IPS-18a (cell line): ENCODE data around the gene ARSJ.

Source experiments
- H3K27ac ChIP-seq: one replicate; pipeline ENCODE4 v1.5.1; 2013; ENCODE audit warnings: low read length
- H3K27me3 ChIP-seq: one replicate; pipeline ENCODE4 v1.6.1; 2013; ENCODE audit warnings: mild to moderate bottlenecking, low read length; ENCODE audit not compliant: control insufficient read depth, insufficient read depth
- H3K36me3 ChIP-seq: one replicate; pipeline ENCODE4 v1.6.1; 2013; ENCODE audit warnings: low read depth, low read length; ENCODE audit not compliant: control insufficient read depth
- H3K4me1 ChIP-seq: one replicate; pipeline ENCODE4 v1.6.1; 2013; ENCODE audit warnings: low read depth, low read length; ENCODE audit not compliant: control insufficient read depth
- H3K4me3 ChIP-seq: one replicate; pipeline ENCODE4 v1.5.1; 2013; ENCODE audit warnings: low read length
- H3K9ac ChIP-seq: one replicate; pipeline ENCODE4 v1.6.1; 2013; ENCODE audit warnings: mild to moderate bottlenecking, low read length, moderate library complexity
- H3K9me3 ChIP-seq: one replicate; pipeline ENCODE4 v1.6.1; 2013; ENCODE audit warnings: low read depth, low read length; ENCODE audit not compliant: control insufficient read depth

Gene ARSJ

DNA sequence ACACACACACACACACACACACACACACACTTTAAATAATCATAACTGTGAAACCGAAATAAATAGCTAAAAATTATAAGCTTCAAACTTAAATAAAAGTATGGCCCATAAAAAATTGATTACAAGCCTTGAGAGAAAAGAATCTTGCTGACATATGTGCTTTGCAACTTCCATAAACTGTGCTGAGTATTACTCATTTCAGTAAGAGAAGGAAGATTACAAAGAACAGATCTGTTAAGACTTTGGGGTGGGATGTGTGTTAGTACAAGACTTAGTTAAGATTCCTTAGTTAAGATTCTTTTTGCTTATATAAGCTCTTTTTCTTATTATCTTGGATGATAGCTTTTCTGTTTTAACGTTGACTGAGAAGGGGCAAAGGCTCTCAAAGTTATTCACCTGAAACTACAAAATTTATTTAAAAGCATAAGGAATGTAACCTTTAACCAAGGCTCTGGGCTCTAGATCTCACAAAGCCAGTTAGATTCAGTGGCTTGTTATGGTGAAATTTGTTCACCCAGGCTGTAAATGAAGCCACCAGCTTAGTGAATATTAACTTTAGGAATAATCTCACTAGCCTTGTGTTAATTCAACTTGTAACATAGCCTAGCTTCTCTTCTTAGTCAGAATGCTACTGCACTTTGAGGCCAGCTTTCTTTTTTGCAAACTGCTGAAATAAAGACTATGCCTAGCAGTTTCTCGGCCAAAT, 58.2 kb downstream of the ARSJ start:
- Histone ChIP-seq H3K4me1 (peaks cover 5% of the 10 kb centered on the region), H3K9ac (no peak overlapping the region), H3K27me3 (no peaks in the 10 kb centered on the region), H3K36me3 (no peaks in the 10 kb centered on the region), H3K9me3 (no peaks in the 10 kb centered on the region), H3K27ac (no peak overlapping the region), H3K4me3 (no peak overlapping the region)

DNA sequence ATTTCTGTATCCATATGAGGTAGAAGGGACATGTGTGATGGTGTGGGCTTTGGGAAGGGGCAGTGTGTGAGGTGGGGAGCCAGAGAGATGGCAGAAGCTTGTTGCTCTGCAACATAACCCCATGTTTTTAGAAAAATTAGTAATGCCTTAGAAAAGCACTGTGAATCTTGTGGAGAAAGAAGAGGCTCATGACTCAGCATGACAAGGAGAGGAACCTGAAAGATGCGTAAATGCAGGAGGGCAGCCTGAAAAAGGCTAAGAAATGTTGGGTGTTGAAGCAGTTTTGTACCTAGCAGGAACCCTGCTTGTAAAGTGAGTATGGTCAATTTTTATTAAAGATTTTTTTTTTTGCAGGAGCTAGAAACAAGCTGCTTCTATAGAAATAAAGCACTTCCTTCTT, 59.8 kb downstream of the ARSJ start:
- peaks cover 5% of the 10 kb centered on the region for H3K4me1 ChIP-seq
- H3K27me3 ChIP-seq = no peaks in the 10 kb centered on the region
- H3K27ac ChIP-seq = no peak overlapping the region
- no peaks in the 10 kb centered on the region for H3K36me3 ChIP-seq
- no peaks in the 10 kb centered on the region for H3K9me3 ChIP-seq
- H3K9ac ChIP-seq = no peak overlapping the region
- H3K4me3 ChIP-seq = no peak overlapping the region

DNA sequence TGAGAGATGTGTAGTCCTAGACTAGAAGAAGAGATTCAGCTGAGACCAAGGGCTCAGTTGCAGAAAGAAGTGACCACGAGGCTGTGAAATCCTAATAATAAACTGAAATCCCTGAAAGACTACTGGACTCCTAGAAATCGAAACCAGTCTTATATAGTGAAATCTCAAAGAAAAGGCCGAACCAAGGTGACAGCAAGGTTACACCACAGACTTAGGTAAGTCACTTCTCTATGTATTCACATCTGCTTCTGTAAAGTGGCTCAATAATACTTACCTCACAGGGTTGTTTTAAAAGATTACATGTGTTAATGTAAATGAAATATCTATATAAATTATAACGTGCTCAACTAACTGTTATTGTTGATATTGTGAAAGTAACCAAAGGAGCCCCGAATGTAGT, 60.3 kb downstream of the ARSJ start:
- Histone ChIP-seq H3K27me3 (no peaks in the 10 kb centered on the region), H3K27ac (no peak overlapping the region), H3K9me3 (no peaks in the 10 kb centered on the region), H3K9ac (no peak overlapping the region), H3K36me3 (no peaks in the 10 kb centered on the region), H3K4me3 (no peak overlapping the region), H3K4me1 (peaks cover 5% of the 10 kb centered on the region)

DNA sequence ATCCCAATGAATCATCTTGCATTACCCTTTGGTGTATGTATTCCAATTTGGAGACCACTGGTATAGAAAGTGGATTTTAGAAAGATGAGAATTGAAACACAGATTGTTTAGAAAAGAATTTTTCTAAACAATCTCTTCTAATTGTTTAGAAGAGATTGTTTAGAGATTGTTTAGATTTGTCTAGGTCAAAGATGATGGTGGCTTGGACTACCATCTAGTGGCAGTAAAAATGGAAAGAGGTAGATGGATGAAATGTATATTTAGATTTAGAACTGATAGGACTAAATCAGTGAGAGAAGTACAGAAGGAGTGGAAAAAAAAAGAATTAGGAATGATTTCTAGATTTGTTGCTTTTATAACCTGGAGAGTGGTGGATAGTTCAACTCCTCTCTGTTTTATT, 70.6 kb downstream of the ARSJ start:
- Histone ChIP-seq H3K27ac (no peak overlapping the region), H3K9ac (no peak overlapping the region), H3K36me3 (no peaks in the 10 kb centered on the region), H3K27me3 (no peaks in the 10 kb centered on the region), H3K4me1 (no peaks in the 10 kb centered on the region), H3K4me3 (no peak overlapping the region), H3K9me3 (no peaks in the 10 kb centered on the region)

DNA sequence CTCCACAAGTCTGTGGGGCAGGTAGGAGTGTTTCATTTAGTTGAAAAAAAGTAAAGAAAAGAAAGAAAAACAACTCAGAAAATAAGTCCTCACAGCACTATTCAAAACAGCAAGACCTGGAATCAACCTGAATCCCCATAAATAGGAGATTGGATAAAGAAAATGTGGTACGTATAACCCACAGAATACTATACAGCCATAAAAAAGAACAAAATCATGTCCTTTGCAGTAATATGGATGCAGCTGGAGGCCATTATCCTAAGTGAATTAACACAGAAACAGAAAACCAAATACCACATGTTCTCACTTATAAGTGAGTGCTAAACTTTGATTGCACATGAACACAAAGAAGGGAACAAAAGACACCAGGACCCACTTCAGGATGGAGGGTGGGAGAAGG, 71.9 kb downstream of the ARSJ start:
- Histone ChIP-seq H3K4me1 (no peaks in the 10 kb centered on the region), H3K4me3 (no peak overlapping the region), H3K36me3 (no peaks in the 10 kb centered on the region), H3K9ac (no peak overlapping the region), H3K9me3 (no peaks in the 10 kb centered on the region), H3K27ac (no peak overlapping the region), H3K27me3 (no peaks in the 10 kb centered on the region)

DNA sequence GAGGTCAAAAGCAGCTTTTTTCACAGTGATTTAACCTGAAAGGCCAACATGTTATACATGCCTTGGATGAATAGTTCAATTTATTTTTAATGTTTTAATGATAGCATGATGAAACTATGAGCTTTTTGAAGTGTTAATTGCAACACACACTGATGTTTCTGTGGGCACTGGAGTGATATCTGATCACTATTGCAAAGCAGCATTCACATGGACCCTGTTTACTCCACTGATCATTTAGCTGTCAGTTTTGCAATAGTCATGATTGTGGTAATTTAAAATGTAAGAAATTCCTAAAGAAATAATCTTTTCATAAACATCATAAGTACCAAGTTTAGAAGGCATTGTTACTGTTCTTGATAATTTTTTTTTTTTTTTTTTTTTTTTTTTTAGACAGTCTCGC, 74.1 kb downstream of the ARSJ start:
- no peak overlapping the region for H3K4me3 ChIP-seq
- H3K27ac ChIP-seq = no peak overlapping the region
- no peak overlapping the region for H3K9ac ChIP-seq
- no peaks in the 10 kb centered on the region for H3K4me1 ChIP-seq
- no peaks in the 10 kb centered on the region for H3K9me3 ChIP-seq
- H3K27me3 ChIP-seq = no peaks in the 10 kb centered on the region
- H3K36me3 ChIP-seq = no peaks in the 10 kb centered on the region

DNA sequence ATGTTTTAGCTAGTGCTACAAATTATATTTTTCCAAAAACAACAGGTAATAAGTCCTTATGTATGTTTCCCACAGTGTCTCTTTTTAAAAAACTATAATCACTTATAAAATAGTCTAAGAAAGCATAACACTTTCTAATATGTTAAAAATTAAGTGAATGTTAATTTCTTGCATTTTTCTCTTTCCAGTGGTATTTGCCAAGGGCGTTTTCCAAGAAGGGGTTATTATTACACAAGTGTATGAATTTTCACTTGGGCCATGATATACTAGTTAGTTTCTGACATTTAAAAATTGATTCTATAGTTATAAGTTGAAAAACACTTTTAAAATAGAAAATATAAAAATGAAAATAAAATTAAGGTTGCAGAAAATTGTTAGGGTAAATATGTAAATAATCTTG, 74.6 kb downstream of the ARSJ start:
- H3K27ac ChIP-seq = no peak overlapping the region
- H3K9ac ChIP-seq = no peak overlapping the region
- H3K36me3 ChIP-seq = no peaks in the 10 kb centered on the region
- H3K4me1 ChIP-seq = no peaks in the 10 kb centered on the region
- H3K27me3 ChIP-seq = no peaks in the 10 kb centered on the region
- H3K4me3 ChIP-seq = no peak overlapping the region
- H3K9me3 ChIP-seq = no peaks in the 10 kb centered on the region

DNA sequence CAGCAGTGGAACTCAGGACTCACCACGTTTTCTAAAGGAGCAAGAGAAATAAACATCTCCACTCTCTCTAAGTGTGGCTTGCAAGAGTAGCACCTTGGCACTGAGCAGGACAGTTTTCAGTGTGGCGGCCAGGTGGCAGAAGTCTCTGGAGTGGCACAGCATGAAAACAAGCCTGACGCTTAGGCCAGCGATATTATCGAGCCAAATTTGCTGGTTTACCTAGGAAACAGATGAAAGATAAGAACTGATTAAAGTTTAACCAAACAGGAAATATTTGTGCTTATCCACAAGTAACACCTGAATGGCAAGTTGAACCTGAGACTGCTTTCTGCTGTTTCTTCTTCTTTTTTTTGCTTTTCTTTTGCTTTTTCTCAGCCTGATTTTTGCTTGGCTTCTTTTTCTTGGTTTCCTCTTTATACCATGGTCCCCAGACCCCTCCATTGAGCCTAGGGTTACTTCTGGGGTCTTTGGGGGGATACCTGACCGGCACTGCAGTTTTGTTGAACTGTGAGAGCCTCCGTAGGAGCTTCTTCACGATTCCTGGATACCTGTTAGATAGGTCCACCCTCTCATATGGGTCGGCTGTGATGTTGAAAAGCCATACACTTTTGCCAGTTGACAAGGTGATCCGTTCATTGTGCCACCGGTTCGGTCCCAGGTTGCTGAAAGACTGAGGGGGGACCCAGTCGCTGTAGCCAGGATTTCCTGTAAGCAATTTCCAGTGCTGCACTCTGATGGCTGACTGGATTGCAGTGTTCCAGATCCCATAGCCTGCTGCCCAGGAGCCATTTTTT, 77.3 kb downstream of the ARSJ start:
- no peak overlapping the region for H3K4me3 ChIP-seq
- H3K27ac ChIP-seq = no peak overlapping the region
- no peaks in the 10 kb centered on the region for H3K36me3 ChIP-seq
- no peaks in the 10 kb centered on the region for H3K9me3 ChIP-seq
- H3K9ac ChIP-seq = no peak overlapping the region
- H3K4me1 ChIP-seq = no peaks in the 10 kb centered on the region
- no peaks in the 10 kb centered on the region for H3K27me3 ChIP-seq

DNA sequence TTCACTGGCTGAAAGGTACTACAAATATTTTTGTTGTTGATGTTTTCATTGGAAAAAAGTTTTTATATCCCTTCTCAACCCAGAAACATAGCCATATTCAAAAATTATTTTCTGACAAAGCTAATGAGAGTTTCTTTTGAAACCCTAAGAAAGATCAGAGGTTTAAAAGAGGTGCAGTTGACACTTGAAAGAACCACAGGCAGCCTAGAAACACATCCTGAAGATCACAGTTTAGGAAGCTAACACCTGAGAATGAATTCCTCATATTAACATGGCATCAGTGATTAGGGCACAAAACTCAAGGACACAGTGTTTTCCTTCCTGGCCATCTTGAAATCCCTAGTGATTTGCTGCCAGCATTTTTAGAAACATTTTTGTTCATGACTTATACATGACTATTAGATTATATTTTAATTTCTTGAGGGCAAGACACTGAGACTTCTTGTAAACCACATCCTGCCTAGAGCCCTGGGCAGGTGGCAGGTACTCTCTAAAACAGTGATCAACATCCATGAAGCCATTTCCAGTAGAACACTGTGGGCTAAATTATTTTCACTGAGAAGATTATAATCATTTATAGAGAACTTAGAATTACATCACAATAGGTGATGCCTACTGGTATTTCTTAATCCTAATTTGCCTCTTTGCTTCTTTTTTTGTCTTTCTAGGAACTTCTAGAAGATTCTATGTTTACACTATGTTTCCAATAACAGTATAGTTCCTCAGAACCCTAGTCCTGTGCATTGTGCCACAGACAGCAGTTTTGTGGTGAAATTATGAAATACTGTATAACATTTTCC, 80.0 kb downstream of the ARSJ start:
- no peak overlapping the region for H3K9ac ChIP-seq
- no peaks in the 10 kb centered on the region for H3K4me1 ChIP-seq
- H3K36me3 ChIP-seq = no peaks in the 10 kb centered on the region
- no peak overlapping the region for H3K4me3 ChIP-seq
- no peaks in the 10 kb centered on the region for H3K27me3 ChIP-seq
- no peak overlapping the region for H3K27ac ChIP-seq
- H3K9me3 ChIP-seq = no peaks in the 10 kb centered on the region

DNA sequence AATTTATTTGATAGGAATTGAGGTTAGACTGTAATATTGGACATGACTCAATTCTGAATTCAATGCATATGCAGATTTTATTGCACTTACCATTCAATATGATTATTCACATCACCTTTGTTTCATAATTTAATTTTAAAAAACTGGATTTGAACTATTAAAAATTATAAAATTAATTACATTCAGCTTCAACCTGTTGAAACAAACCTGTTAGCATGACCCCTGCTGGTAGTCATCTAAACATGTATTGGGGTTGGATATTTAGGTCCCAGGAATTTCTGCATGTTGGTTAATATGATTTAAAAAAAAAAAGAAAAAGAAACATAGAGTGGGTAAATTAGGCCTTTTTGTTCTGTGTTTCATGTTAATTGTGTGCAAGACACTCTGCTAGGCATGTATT, 85.9 kb downstream of the ARSJ start:
- Histone ChIP-seq H3K4me3 (no peak overlapping the region), H3K9ac (no peak overlapping the region), H3K9me3 (no peaks in the 10 kb centered on the region), H3K27me3 (no peaks in the 10 kb centered on the region), H3K4me1 (no peaks in the 10 kb centered on the region), H3K27ac (no peak overlapping the region), H3K36me3 (no peaks in the 10 kb centered on the region)

DNA sequence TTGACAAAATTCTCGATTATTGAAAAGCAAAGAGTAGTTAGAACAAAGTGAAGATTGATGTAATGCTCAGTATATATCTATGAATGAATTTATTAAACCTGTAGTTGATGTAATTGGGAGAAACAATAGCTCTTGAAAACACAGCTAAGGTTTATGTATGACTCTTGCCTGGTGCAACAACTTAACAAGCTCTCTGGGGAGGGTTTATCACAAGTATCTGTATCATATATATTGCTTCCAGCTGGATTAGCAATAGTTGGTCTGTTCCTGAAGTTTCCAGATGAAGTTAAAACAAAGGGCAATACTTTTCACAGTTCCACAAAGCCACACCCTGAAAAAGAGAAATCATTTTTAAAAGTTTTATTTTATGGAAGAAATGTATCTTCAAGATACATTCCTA, 91.4 kb downstream of the ARSJ start:
- no peak overlapping the region for H3K9ac ChIP-seq
- H3K4me1 ChIP-seq = peaks cover 4% of the 10 kb centered on the region
- H3K36me3 ChIP-seq = no peaks in the 10 kb centered on the region
- no peak overlapping the region for H3K27ac ChIP-seq
- no peaks in the 10 kb centered on the region for H3K9me3 ChIP-seq
- H3K27me3 ChIP-seq = no peaks in the 10 kb centered on the region
- H3K4me3 ChIP-seq = no peak overlapping the region
